Right lobe of liver (tissue), 6 donors: Measurements from ENCODE around the gene RBM14. TPM values are rescaled to one million over a fixed set of nuclear protein-coding genes. Genes with fewer than 3 reads are reported as not detected.

Source experiments
- ATAC-seq, 4 donors: fragments of 200-7000 bp; cut with Tn5 transposase; one replicate each; pipeline ENCODE4 v1.9.1; 2020; ENCODE audit warnings: mild to moderate bottlenecking in 4 of 4, moderate library complexity in 4 of 4
- DNase-seq, 3 donors: peaks; one replicate each; pipeline ENCODE4 v3.0.0-alpha.2; 2020
- H3K27ac ChIP-seq, 3 donors: fragments of 200-600 bp; one replicate each; pipeline ENCODE4 v1.8.0; 2022
- H3K27me3 ChIP-seq, 2 donors: fragments of 200-600 bp; one replicate each; pipeline ENCODE4 v1.8.0; 2022
- H3K36me3 ChIP-seq, 4 donors: fragments of 200-600 bp; sonication (generic) in 1 of 4; one replicate each; pipeline versions ENCODE4 v1.5.1 to v1.8.0; 2017 to 2022; ENCODE audit warnings: control low read depth in 1 of 4
- H3K4me1 ChIP-seq, 4 donors: fragments of 200-600 bp; sonication (generic) in 1 of 4; one replicate each; pipeline versions ENCODE4 v1.5.1 to v1.8.0; 2017 to 2022; ENCODE audit warnings: control low read depth in 1 of 4
- H3K4me3 ChIP-seq, 3 donors: fragments of 200-600 bp; one replicate each; pipeline ENCODE4 v1.8.0; 2022
- H3K9me3 ChIP-seq, 4 donors: fragments of 200-600 bp; sonication (generic) in 1 of 4; one replicate each; pipeline versions ENCODE4 v1.5.1 to v1.8.0; 2017 to 2022; ENCODE audit warnings: control low read depth in 1 of 4
- POLR2A ChIP-seq: fragments of 450-650 bp; IDR thresholded peaks from one replicate; pipeline ENCODE4 v1.6.1; 2017; ENCODE audit warnings: antibody characterized with exemption, mild to moderate bottlenecking
- WGBS: methylation state at CpG from one replicate; pipeline ENCODE4 v1.1.6; 2018; ENCODE audit warnings: low coverage, low lambda C conversion rate; ENCODE audit not compliant: insufficient coverage; ENCODE audit errors: missing lambda C conversion rate; 5-methylcytosine and 5-hydroxymethylcytosine counted together
- intact Hi-C, 2 donors: fragments of 100-400 bp; cut with DNase I; formaldehyde crosslinking; loops; one replicate each; pipeline versions ENCODE4 v1.11.2 to v1.14.1; 2022
- long read RNA-seq: library from polyadenylated mRNA; unstranded; transcript quantifications from one replicate; pipeline ENCODE4 v2.0.0, GENCODE V29; 2019
- total RNA-seq, 6 experiments: library from RNA; depleted of rRNA in 2 of 6; stranded (reverse); fragments of >200 nt in 2 of 6; fragmentation: NEBNext Ultra II Directional in 3 of 6; extraction: Animal tissue kit (Norgen Biotek cat#: 25700) in 3 of 6; gene quantifications; one replicate each; pipeline versions ENCODE4 v1.1.0 to v1.2.4, GENCODE V29; 2016 to 2023
- TF ChIP-seq, protein P1 (sequence below), 4 donors: fragments of 200-600 bp in 3 of 4; fragments of 450-650 bp in 1 of 4; IDR thresholded peaks; one replicate each; pipeline versions ENCODE4 v1.5.1 to v1.8.0; 2016 to 2022; ENCODE audit warnings: antibody characterized with exemption in 4 of 4, mild to moderate bottlenecking in 2 of 4
- donor health status: DM: no; HTN: yes; CAD: no.
- donor health status: DM: no; HTN: no; CAD: no.
- donor health status: DM: no; HTN: no; CAD: no.
- donor health status: DM: no; HTN: yes; CAD: no.
- donor health status: DM: no; HTN: yes; CAD: no.

The RBM14 gene
- 10 to 100 TPM; 25.1 to 63.7 (median 27.4) TPM for total RNA-seq
- long read RNA-seq, partial matches to known transcripts: 0 of 2 reads
- long read RNA-seq, other reads (novel, unspliced or antisense): 0 of 2 reads

- Histone ChIP-seq H3K36me3 (no peaks in the 10 kb centered on the region), H3K4me1 (peaks cover 0 to 53% (median 20%) of the 10 kb centered on the region in 4 donors), H3K4me3 (peak within 1 kb of the TSS; percentile 76 to 96 (median 77)), H3K27me3 (no peaks in the 10 kb centered on the region), H3K27ac (peak within 1 kb of the TSS; percentile 73 to 96 (median 93)), H3K9me3 (no peaks in the 10 kb centered on the region)
- ATAC-seq (peak; percentile 86 to 96 (median 91)), DNase-seq (peak; percentile 99 to 100 (median 100))
- intact Hi-C loops: no loop called here
- peak; percentile 98 for TF ChIP-seq POLR2A
- TF ChIP-seq, protein P1, sequence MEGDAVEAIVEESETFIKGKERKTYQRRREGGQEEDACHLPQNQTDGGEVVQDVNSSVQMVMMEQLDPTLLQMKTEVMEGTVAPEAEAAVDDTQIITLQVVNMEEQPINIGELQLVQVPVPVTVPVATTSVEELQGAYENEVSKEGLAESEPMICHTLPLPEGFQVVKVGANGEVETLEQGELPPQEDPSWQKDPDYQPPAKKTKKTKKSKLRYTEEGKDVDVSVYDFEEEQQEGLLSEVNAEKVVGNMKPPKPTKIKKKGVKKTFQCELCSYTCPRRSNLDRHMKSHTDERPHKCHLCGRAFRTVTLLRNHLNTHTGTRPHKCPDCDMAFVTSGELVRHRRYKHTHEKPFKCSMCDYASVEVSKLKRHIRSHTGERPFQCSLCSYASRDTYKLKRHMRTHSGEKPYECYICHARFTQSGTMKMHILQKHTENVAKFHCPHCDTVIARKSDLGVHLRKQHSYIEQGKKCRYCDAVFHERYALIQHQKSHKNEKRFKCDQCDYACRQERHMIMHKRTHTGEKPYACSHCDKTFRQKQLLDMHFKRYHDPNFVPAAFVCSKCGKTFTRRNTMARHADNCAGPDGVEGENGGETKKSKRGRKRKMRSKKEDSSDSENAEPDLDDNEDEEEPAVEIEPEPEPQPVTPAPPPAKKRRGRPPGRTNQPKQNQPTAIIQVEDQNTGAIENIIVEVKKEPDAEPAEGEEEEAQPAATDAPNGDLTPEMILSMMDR (IDR thresholded peaks at IDR 0.05): no peak
- WGBS: under 1% methylated on average over 55 of the region's 90 CpGs
Observed at GRCh38 chr11:66616379-66617154, at the start of gene RBM14. TSS of gene RBM14 (plus strand) at chr11:66616630. CDS start at chr11:66616721, 91 bp downstream.

DNA sequence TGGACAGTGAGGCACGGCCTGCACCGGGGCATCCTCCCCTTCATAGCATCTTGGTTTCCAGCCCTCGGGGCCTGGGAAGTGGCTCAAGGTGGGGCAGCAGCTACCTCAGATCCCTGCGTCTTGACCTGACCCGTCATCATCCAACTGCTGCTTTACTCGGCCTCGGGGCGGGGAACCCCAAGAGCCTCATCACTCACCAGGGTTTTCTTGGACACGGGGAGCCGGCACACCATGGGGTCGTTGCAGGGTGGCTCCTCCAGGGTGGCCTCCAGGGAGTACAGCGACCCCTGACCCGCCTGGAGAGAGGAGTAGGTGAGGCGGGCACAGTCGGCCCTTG, 48.7 kb upstream of the RBM14 start:
- Histone ChIP-seq H3K9me3 (no peaks in the 10 kb centered on the region), H3K27me3 (no peaks in the 10 kb centered on the region), H3K4me3 (peak overlapping the region; percentile 65 to 70 (median 68)), H3K4me1 (peaks cover 0 to 5% (median 0%) of the 10 kb centered on the region in 4 donors), H3K27ac (no peak overlapping the region), H3K36me3 (no peaks in the 10 kb centered on the region)
- TF ChIP-seq, protein P1 (IDR thresholded peaks at IDR 0.05): no peak
- TF ChIP-seq POLR2A: no peak
- intact Hi-C loops: no loop called here
- ATAC-seq (no peak), DNase-seq (no peak)
- whole genome bisulfite sequencing: no CpG with 5 or more reads among the region's 15 CpGs

DNA sequence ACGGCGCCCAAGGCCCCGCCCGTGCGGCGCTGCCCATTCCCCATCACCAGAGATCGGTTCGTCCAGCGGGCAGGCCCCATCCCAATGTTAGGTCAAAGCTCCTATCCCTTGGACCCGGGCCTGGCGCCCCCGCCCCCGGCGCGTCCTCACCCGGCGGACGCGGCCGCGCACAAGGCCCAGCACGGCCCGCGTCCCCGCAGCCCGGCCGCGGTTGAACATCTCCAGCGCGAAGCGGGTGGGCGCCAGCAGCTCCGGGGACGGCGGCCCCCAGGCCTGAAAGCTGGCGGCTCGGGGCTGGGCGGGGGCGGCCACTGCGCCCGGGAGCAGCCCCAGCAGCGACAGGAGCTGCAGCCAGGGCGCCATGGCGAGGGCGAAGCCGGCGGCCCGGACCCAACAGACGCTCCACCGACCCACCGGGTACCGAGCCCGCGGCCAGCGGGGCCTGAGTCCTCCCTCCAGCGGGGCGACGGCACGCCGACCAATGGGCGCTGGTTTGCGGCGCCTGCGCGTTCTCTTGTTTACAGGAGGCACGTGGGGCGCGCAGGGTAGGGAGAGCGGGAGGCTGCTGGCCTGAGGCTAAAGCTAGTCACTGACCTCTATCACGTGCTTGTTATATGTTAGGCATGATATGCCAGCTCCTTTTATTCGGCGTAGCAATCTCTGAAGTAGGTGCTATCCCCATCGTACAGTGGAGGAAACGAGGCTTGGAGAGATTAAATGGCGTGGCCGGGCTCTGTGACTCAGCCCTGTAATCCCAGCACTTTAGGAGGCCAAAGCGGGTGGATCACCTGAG, 48.1 kb upstream of the RBM14 start, which contains the start of gene CTSF:
Gene CTSF (minus strand): TSS at position 483 of the 793 bp plus-strand sequence. CDS start 120 bp downstream, at position 363.
- no peaks in the 10 kb centered on the region for H3K9me3 ChIP-seq
- H3K4me1 ChIP-seq: peaks cover 0 to 5% (median 0%) of the 10 kb centered on the region in 4 donors
- no peaks in the 10 kb centered on the region for H3K36me3 ChIP-seq
- H3K27me3 ChIP-seq: no peaks in the 10 kb centered on the region
- intact Hi-C loops: no loop called here
- ATAC-seq (peak; percentile 95 to 99 (median 98)), DNase-seq (peak; percentile 90 to 93 (median 93))
- peak within 1 kb of the TSS; percentile 65 to 70 (median 68) for H3K4me3 ChIP-seq
- no peak for TF ChIP-seq POLR2A
- TF ChIP-seq, protein P1 (IDR thresholded peaks at IDR 0.05): no peak
- H3K27ac ChIP-seq: peak within 1 kb of the TSS in 2 of 3 donors; percentile 3 to 28
- 6% methylated on average over 17 of the region's 77 CpGs for WGBS

DNA sequence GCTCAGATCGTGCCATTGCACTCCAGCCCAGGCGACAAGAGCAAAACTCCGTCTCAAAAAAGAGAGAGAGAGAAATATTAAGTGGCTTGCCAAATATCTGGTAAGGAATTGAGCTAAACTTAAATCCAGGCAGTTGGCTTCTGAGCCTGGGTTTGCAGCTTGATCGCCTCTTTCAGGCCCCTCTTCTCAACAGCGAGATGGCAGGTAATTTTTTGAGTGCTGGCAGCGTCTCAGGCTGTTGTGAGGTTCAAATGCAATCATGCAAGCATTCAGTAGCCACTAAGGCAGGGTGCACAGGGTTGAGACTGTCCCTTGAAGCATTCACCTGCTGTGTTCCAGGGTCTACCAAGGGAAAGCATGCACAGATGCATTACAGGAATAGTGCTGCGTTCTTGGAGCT, 47.4 kb upstream of the RBM14 start:
- intact Hi-C loops: no loop called here
- no peak for DNase-seq
- 72% methylated on average over 5 of the region's 7 CpGs for WGBS
- Histone ChIP-seq H3K36me3 (no peaks in the 10 kb centered on the region), H3K27me3 (no peaks in the 10 kb centered on the region), H3K4me1 (peaks cover 0 to 5% (median 0%) of the 10 kb centered on the region in 4 donors), H3K9me3 (no peaks in the 10 kb centered on the region), H3K27ac (peak overlapping the region in 1 of 3 donors; percentile 28), H3K4me3 (no peak overlapping the region)
- ATAC-seq: no peak
- TF ChIP-seq, protein P1 (IDR thresholded peaks at IDR 0.05): no peak
- TF ChIP-seq POLR2A: no peak
